Retinal pigment epithelial cell (primary cell): ENCODE results near the gene P2RX1.

ENCODE experiments used
- DNase-seq: peaks from one replicate; pipeline ENCODE4 v3.0.0-alpha.2; 2010; ENCODE audit warnings: low read depth
- H3K4me3 ChIP-seq: 2 replicates; pipeline ENCODE4 v1.5.1; 2011; ENCODE audit warnings: mild to moderate bottlenecking, low read length, control low read depth, moderate library complexity
- CTCF ChIP-seq: conservative IDR thresholded peaks from 2 replicates; pipeline ENCODE4 v1.5.1; 2011; ENCODE audit warnings: low read depth, low read length, control low read depth, inconsistent platforms

Gene P2RX1

GRCh38 chr17:3922765-3923164 is 6.5 kb upstream of the P2RX1 start:
- no peak for TF ChIP-seq CTCF
- no peak for DNase-seq
- no peak overlapping the region for H3K4me3 ChIP-seq

GRCh38 chr17:3921502-3922319 is 5.4 kb upstream of the P2RX1 start:
- no peak for TF ChIP-seq CTCF

GRCh38 chr17:3921006-3921405 is 4.7 kb upstream of the P2RX1 start:
- H3K4me3 ChIP-seq, result no peak overlapping the region
- no peak for TF ChIP-seq CTCF
- DNase-seq, result no peak

More at GRCh38 chr17:3921502-3922319, 5.4 kb upstream of the P2RX1 start:
- H3K4me3 ChIP-seq, result no peak overlapping the region
- no peak for DNase-seq

- DNase-seq, result no peak
- no peak for TF ChIP-seq CTCF
- H3K4me3 ChIP-seq, result no peak overlapping the region
Measured at GRCh38 chr17:3919123-3919624, 2.9 kb upstream of the P2RX1 start.

GRCh38 chr17:3918372-3919122 is 2.3 kb upstream of the P2RX1 start:
- no peak for DNase-seq
- H3K4me3 ChIP-seq, result no peak overlapping the region
- TF ChIP-seq CTCF, result no peak

- TF ChIP-seq CTCF, result no peak
- H3K4me3 ChIP-seq, result no peak overlapping the region
- DNase-seq, result no peak
Measured at GRCh38 chr17:3917391-3917931, 1.2 kb upstream of the P2RX1 start.
